GM18858 (cell line): ENCODE data around the gene ADGRV1.
"Not testable (repeated sequence)": the region's sequence is repeated elsewhere in the genome, so short reads cannot be mapped to it uniquely, and the experiment has no call there.

ENCODE experiments used
- ATAC-seq: cut with Tn5 transposase; IDR thresholded peaks from one replicate; pipeline ENCODE4 v1.9.1; 2021; ENCODE audit not compliant: unreplicated experiment

The ADGRV1 gene

DNA sequence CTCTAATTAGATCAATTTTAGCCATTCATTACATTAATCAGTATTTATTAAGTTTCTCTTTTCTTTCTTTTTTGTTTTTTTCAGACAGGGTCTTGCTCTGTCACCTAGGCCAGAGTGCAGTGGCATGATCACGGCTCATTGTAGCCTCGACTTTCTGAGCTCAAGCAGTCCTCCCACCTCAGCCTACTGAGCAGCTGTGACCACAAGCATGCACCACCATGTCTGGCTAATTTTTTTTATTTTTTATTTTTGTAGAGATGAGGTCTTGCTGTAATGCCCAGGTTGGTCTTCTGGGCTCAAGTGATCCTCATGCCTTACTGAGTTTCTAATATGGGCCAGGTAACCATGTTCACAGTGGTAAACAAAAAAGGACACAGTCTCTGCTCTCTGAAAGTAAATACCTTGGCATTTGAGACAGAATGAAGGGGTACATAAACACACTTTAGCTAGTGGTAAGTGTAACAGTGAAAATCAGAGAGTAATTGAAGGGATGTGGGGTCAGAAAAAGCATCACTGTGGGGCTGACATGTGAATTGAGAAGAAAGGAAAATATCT, 336.3 kb downstream of the ADGRV1 start:
- no peak for ATAC-seq

GRCh38 chr5:90897618-90898017, 339.0 kb downstream of the ADGRV1 start:
- no peak for ATAC-seq

DNA sequence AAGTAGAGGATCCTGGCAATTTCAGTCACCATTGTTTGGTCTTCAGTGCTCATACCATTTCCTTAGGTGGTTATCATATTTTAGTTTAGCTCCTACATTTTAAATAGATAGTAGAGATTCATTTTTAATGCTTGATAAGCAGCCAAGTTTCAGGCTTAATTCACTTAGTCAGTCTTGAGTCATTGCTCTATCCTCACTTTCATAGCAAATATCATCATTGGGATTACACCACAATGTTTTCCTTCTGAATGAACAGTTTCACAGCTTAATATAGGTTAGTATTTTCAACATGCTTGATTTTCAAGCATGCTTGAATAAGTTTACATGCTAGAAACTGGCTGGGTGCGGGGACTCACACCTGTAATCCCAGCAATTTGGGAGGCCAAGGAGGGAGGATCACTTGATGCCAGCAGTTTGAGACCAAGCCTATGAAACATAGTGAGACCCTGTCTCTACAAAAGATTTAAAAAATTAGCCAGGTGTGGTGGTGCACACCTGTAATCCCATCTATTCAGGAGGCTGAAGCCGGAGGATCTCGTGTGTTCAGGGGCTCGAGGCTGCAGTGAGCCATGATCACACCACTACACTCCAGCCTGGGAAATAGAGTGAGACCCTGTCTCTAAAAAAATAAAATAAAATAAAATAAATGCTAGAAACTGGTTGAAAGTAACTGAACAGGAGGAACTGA, 339.9 kb downstream of the ADGRV1 start:
- no peak for ATAC-seq

- no peak for ATAC-seq
Observed at GRCh38 chr5:90899014-90899604, 340.5 kb downstream of the ADGRV1 start.

- no peak for ATAC-seq
Observed at GRCh38 chr5:90901261-90901660, 342.7 kb downstream of the ADGRV1 start.

DNA sequence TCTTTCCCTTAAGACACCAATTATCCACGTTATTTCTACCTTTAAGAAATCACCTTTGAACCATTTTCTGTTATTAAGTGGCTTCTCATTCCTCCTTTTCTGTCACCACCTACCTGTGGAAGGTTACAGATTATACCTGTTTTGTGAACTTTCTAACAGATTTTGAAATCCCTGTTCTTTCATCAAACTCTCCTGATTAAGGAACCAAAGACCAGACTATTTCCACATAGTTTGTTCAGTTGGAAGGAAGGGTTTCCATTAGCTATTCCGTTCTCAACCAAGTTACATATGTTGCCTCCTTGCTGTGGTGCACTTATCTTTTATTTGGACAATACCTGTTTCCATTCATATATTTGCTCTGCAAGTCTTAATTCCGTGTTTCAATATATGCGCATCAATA, 343.6 kb downstream of the ADGRV1 start:
- ATAC-seq, result no peak

- ATAC-seq, result no peak
Observed at GRCh38 chr5:90902651-90903386, 344.2 kb downstream of the ADGRV1 start.

- ATAC-seq, result no peak
Observed at GRCh38 chr5:90909101-90909503, 350.5 kb downstream of the ADGRV1 start.

DNA sequence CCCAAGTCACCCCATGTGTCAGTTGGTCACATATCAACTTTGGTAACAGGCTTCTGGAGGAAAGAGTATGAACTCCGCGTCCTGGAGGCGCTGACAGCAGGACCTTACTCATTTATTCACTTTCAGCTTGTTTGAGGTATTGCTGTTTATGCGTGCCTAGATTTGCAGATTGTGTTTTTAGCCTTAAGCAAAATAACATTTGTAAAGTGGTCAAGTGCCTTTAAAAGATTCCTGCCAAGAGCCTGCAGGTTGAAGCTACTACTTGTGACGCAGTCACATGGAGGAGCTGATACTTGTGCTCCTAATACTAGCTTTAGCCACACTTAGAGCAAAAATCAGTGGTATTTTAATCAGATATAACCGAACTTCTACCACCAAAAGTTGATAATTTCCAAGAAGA, 351.3 kb downstream of the ADGRV1 start:
- ATAC-seq, result no peak

GRCh38 chr5:90911169-90911568, 352.6 kb downstream of the ADGRV1 start:
- ATAC-seq, result no peak

GRCh38 chr5:90912476-90912875, 353.9 kb downstream of the ADGRV1 start:
- no peak for ATAC-seq

DNA sequence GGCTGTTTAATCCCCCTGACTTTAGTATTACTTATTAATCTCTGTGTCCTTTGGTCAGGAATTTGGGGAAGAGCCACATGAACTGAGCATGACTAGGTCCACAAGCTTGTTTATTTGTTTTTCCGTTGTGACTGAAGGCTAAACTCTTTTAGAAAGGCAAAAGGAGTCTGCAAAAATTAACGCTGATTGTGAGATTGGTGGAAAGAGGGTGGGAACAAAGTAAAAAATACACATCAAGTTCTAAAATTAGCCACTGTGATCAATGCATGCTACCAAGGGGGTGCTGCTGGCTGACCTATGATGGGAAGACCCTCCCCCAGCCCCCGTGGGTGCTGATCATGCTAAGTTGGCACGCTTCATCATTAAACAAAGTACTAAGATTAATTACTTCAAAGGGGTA, 356.8 kb downstream of the ADGRV1 start:
- ATAC-seq, result no peak

DNA sequence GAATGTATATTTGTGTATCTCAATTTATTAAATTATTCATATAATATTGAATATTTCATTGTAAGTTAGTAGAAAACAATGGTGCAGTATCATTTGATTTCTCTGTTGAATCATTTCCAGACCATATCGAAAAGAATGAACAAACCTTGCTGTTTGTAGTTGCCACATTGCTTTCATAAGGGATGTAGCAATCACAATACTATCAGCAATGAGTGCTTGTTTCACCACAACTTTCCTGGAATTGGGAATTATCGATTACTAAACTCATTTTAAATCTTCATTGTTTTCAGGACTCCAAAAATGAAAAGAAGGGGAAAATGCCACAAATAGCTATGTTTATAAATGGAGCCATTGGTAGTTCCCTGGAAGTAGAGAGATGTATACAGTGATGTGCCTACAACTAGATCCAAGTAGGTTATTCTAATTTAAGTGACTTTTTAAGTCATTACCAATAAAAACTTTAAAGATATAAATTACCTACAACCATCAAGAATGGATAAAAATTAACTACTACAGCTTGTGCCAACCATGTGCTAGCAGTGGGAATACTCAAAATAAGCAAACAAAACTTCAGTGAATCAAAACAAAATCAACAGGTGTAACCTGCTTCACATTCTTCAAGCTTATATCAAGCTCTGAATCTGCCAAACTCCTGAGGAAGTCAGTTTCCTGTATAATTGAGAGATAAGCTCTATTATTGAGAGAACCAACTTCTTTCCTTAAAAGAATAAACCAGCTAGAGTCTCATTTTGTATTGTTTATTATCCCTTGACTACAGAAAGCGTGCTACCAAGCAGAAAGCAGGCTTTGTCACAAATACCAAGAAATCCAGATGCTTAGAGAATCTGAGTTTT, 358.6 kb downstream of the ADGRV1 start:
- ATAC-seq, result no peak

GRCh38 chr5:90917928-90918668, 359.5 kb downstream of the ADGRV1 start:
- no peak for ATAC-seq

GRCh38 chr5:90921418-90921973, 362.9 kb downstream of the ADGRV1 start:
- ATAC-seq, result no peak

DNA sequence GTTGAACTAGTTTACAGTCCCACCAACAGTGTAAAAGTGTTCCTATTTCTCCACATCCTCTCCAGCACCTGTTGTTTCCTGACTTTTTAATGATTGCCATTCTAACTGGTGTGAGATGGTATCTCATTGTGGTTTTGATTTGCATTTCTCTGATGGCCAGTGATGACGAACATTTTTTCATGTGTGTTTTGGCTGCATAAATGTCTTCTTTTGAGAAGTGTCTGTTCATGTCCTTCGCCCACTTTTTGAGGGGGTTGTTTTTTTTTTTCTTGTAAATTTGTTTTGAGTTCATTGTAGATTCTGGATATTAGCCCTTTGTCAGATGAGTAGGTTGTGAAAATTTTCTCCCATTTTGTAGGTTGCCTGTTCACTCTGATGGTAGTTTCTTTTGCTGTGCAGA, 365.6 kb downstream of the ADGRV1 start:
- ATAC-seq, result not testable (repeated sequence)

GRCh38 chr5:90929013-90929839, 370.6 kb downstream of the ADGRV1 start:
- not testable (repeated sequence) for ATAC-seq

- ATAC-seq, result no peak
Observed at GRCh38 chr5:90930062-90930461, 371.5 kb downstream of the ADGRV1 start.

DNA sequence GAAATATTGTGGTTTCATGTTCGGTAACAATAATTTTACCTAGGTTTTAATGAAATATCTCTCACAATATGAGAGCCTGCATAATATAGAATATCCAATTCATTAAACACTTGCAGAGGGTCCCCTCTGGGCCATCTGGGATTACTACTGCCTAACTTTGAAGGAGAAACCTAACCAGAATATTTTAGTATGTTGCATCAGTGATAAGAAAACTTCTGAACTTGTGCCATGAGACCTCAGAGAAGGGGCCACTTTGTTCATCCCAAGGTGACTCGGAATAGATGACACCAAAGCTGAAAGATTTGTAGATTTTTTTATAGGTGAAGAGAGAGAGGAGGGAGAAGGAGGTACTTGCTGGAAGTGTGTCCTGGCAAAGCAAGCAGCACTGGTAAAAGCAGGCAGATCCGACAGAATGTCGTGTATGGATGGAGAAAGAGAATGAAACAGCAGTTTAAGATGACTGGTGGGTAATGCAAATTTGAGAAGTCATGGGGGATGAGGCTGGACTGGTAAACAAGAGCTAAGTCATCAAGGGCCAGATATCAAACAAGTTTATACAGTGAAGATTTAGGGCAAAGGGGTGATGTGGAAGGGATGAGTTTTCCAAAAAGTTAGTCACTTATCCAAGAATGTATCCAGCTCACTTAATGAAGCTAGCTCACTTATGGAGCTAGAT, 372.3 kb downstream of the ADGRV1 start:
- no peak for ATAC-seq
